ENCODE measurements around the gene VEGFD.

VEGFD gene

DNA sequence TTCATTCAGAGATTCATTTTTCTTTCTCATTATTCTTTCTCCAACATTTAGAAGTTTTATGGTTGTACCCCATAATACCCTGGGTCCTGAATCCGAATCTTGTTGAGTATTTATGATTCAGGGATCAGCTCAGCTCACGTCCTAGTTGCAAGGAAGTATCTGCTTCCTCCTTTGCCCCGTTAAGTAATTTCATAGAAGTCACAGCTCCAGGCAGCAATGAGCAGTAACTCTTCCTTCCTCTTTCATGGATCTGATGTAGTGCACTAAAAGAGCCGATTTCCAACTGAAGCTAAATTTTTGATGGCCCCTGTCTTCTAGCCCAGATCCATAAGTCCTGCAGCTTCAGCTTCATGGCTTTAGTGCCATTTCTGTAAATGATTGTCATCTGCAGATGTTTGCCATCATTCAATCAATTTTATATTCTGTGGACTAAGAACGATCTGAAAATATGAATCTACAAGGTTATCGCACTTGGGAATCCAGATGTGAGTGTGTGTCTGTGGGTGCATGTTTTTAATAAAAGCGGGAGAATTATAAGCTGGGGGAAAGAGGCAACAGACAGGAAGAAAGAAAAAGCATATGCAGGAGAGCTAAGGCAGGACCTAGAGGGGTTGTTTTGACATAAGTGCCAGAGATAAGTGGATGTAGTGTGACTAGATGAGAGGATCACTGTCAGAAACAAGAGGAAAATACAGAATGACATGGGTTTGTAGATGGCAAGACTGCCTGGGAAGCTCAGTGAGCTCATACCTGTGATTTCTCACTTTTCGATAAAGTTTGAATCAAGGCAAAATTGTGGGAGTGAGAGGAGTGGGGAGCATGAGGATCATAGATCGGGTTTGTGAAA is 17.5 kb downstream of the VEGFD start:
- no peak for DNase-seq (ENCODE audit: low read depth, low spot score)
- WGBS (ENCODE audit: insufficient coverage, insufficient read length), result no CpG with 5 or more reads among the region's 9 CpGs

GRCh38 chrX:15359701-15360100 is 24.5 kb downstream of the VEGFD start:
- DNase-seq (ENCODE audit: low read depth, low spot score), result no peak
- WGBS (ENCODE audit: insufficient coverage, insufficient read length), result no CpG with 5 or more reads among the region's 2 CpGs
- Histone ChIP-seq H3K36me3 (ENCODE audit: control insufficient read depth, insufficient read depth, low read length) (no peaks in the 10 kb centered on the region), H3K9me3 (ENCODE audit: control insufficient read depth, insufficient read depth, low read length) (no peaks in the 10 kb centered on the region), H3K4me1 (ENCODE audit: control insufficient read depth, insufficient read depth, low read length) (no peaks in the 10 kb centered on the region), H3K4me3 (ENCODE audit: low read length) (no peak overlapping the region), H3K27me3 (ENCODE audit: control insufficient read depth, insufficient read depth, low read length) (no peaks in the 10 kb centered on the region), H3K27ac (ENCODE audit: low read length) (no peak overlapping the region)

More for the DNA sequence above, 17.5 kb downstream of the VEGFD start:
- Histone ChIP-seq H3K27me3 (ENCODE audit: control insufficient read depth, insufficient read depth, low read length) (no peaks in the 10 kb centered on the region), H3K36me3 (ENCODE audit: control insufficient read depth, insufficient read depth, low read length) (no peaks in the 10 kb centered on the region), H3K9me3 (ENCODE audit: control insufficient read depth, insufficient read depth, low read length) (no peaks in the 10 kb centered on the region), H3K27ac (ENCODE audit: low read length) (no peak overlapping the region), H3K4me3 (ENCODE audit: low read length) (no peak overlapping the region), H3K4me1 (ENCODE audit: control insufficient read depth, insufficient read depth, low read length) (no peaks in the 10 kb centered on the region)

- WGBS (ENCODE audit: insufficient coverage, insufficient read length), result no CpG with 5 or more reads among the region's 2 CpGs
- H3K27me3 ChIP-seq (ENCODE audit: control insufficient read depth, insufficient read depth, low read length), result no peaks in the 10 kb centered on the region
- H3K9me3 ChIP-seq (ENCODE audit: control insufficient read depth, insufficient read depth, low read length), result no peaks in the 10 kb centered on the region
- H3K4me1 ChIP-seq (ENCODE audit: control insufficient read depth, insufficient read depth, low read length), result no peaks in the 10 kb centered on the region
- no peak overlapping the region for H3K4me3 ChIP-seq (ENCODE audit: low read length)
- H3K36me3 ChIP-seq (ENCODE audit: control insufficient read depth, insufficient read depth, low read length), result no peaks in the 10 kb centered on the region
- no peak for DNase-seq (ENCODE audit: low read depth, low spot score)
- H3K27ac ChIP-seq (ENCODE audit: low read length), result no peak overlapping the region
Measured at GRCh38 chrX:15358533-15358932, 25.7 kb downstream of the VEGFD start.

DNA sequence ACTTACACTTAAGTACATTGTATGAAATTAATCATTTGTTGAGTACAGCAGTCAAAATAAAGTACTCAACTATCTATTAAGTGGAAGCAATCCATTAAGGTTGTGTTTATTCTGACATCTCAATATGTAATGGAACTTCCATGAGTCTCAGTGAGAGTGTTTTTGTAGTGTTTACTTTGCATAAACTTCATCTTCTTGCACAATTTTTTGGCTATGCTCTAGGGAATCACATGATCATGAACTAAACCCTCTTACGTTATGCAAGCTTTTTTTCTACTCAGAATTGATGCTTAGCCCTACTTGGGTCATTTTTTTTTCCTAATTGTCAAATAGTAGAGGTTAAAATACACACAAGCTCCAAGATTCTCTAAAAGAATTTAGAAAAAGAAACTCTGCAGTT is 27.8 kb downstream of the VEGFD start:
- Histone ChIP-seq H3K9me3 (ENCODE audit: control insufficient read depth, insufficient read depth, low read length) (no peaks in the 10 kb centered on the region), H3K36me3 (ENCODE audit: control insufficient read depth, insufficient read depth, low read length) (no peaks in the 10 kb centered on the region), H3K27me3 (ENCODE audit: control insufficient read depth, insufficient read depth, low read length) (no peaks in the 10 kb centered on the region), H3K27ac (ENCODE audit: low read length) (no peak overlapping the region), H3K4me3 (ENCODE audit: low read length) (no peak overlapping the region), H3K4me1 (ENCODE audit: control insufficient read depth, insufficient read depth, low read length) (no peaks in the 10 kb centered on the region)
- no CpG with 5 or more reads among the region's 1 CpG for WGBS (ENCODE audit: insufficient coverage, insufficient read length)
- DNase-seq (ENCODE audit: low read depth, low spot score), result no peak

DNA sequence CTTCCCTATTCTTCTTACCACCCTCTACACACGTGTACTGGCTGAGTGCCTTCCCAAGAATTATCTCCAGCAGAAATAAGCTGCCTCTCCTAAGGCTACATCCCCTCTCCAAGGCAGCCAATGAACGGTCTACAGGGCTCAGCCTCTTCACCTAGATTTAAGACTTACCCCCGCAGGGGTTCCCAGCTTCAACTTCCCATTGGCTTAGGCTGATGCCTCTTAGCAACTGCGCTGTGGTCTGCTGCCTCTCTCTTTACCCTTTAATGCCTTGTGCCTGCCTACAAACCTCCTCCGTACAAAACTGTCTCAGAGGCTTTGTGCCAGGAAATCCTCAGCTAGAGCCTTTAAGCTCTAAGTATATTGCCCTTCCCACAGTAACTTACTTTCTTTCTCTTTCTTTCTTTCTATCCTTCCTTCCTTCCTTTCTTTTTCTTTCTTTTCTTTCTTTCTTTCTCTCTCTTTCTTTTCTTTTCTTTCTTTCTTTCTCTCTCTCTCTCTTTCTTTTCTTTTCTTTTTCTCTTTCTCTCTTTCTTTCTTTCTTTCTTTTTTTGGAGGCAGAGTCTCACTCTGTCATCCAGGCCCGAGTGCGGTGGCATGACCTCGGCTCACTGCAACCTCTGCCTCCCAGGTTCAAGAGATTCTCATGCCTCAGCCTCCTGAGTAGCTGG is 33.8 kb downstream of the VEGFD start:
- DNase-seq (ENCODE audit: low read depth, low spot score), result no peak
- WGBS (ENCODE audit: insufficient coverage, insufficient read length), result no CpG with 5 or more reads among the region's 8 CpGs
- no peaks in the 10 kb centered on the region for H3K4me1 ChIP-seq (ENCODE audit: control insufficient read depth, insufficient read depth, low read length)
- H3K4me3 ChIP-seq (ENCODE audit: low read length), result no peak overlapping the region
- H3K27me3 ChIP-seq (ENCODE audit: control insufficient read depth, insufficient read depth, low read length), result no peaks in the 10 kb centered on the region
- H3K36me3 ChIP-seq (ENCODE audit: control insufficient read depth, insufficient read depth, low read length), result no peaks in the 10 kb centered on the region
- no peak overlapping the region for H3K27ac ChIP-seq (ENCODE audit: low read length)
- H3K9me3 ChIP-seq (ENCODE audit: control insufficient read depth, insufficient read depth, low read length), result no peaks in the 10 kb centered on the region

DNA sequence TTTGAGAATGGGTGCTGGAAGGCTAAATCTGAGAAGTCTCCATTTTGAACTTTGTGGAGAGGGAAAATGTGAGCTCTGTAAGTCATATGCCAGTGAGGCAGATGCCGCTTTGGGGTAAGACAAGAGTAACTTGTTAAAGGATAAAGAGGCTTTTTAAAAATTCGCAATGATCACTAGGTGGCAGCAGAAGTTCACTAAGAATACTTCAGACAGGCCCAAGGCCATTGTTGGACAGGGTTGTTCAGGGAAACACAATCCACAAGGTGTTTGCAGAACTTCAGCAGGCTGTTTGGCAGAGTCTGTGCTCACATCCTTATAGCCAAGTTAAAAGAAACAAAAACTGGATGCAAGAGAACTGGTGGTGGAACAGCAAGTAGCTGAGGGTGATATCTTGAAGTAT is 35.2 kb downstream of the VEGFD start:
- WGBS (ENCODE audit: insufficient coverage, insufficient read length), result no CpG with 5 or more reads among the region's 2 CpGs

DNA sequence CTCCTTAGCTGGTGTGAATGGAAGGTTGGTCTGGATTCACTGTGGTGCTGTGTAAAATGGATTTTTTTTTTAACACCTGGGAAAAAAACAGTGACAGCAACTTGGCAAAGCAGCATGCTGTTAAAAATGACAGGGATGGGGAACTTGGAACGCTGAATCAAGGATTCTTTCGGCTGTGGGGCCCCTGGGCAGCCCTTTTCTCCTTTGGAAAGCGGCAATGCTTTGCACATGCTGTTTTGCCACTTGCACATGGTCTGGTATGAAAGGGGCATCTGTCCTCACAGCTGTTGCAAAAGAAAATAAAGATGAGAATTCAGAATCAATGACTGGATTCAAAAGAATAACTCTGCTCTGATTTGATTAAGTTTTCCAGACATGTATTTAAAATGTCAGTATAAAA is 38.2 kb downstream of the VEGFD start:
- Histone ChIP-seq H3K4me3 (ENCODE audit: low read length) (no peak overlapping the region), H3K27me3 (ENCODE audit: control insufficient read depth, insufficient read depth, low read length) (no peaks in the 10 kb centered on the region), H3K4me1 (ENCODE audit: control insufficient read depth, insufficient read depth, low read length) (no peaks in the 10 kb centered on the region), H3K36me3 (ENCODE audit: control insufficient read depth, insufficient read depth, low read length) (no peaks in the 10 kb centered on the region), H3K9me3 (ENCODE audit: control insufficient read depth, insufficient read depth, low read length) (no peaks in the 10 kb centered on the region), H3K27ac (ENCODE audit: low read length) (no peak overlapping the region)
- no CpG with 5 or more reads among the region's 3 CpGs for WGBS (ENCODE audit: insufficient coverage, insufficient read length)
- DNase-seq (ENCODE audit: low read depth, low spot score), result no peak

More for the DNA sequence above, 35.2 kb downstream of the VEGFD start:
- no peaks in the 10 kb centered on the region for H3K36me3 ChIP-seq (ENCODE audit: control insufficient read depth, insufficient read depth, low read length)
- H3K4me1 ChIP-seq (ENCODE audit: control insufficient read depth, insufficient read depth, low read length), result no peaks in the 10 kb centered on the region
- no peak overlapping the region for H3K27ac ChIP-seq (ENCODE audit: low read length)
- no peaks in the 10 kb centered on the region for H3K27me3 ChIP-seq (ENCODE audit: control insufficient read depth, insufficient read depth, low read length)
- H3K9me3 ChIP-seq (ENCODE audit: control insufficient read depth, insufficient read depth, low read length), result no peaks in the 10 kb centered on the region
- no peak overlapping the region for H3K4me3 ChIP-seq (ENCODE audit: low read length)
- no peak for DNase-seq (ENCODE audit: low read depth, low spot score)

GRCh38 chrX:15344106-15344505 is 40.1 kb downstream of the VEGFD start:
- DNase-seq (ENCODE audit: low read depth, low spot score), result no peak
- Histone ChIP-seq H3K9me3 (ENCODE audit: control insufficient read depth, insufficient read depth, low read length) (no peaks in the 10 kb centered on the region), H3K4me3 (ENCODE audit: low read length) (no peak overlapping the region), H3K27me3 (ENCODE audit: control insufficient read depth, insufficient read depth, low read length) (no peaks in the 10 kb centered on the region), H3K27ac (ENCODE audit: low read length) (no peak overlapping the region), H3K36me3 (ENCODE audit: control insufficient read depth, insufficient read depth, low read length) (no peaks in the 10 kb centered on the region), H3K4me1 (ENCODE audit: control insufficient read depth, insufficient read depth, low read length) (no peaks in the 10 kb centered on the region)

DNA sequence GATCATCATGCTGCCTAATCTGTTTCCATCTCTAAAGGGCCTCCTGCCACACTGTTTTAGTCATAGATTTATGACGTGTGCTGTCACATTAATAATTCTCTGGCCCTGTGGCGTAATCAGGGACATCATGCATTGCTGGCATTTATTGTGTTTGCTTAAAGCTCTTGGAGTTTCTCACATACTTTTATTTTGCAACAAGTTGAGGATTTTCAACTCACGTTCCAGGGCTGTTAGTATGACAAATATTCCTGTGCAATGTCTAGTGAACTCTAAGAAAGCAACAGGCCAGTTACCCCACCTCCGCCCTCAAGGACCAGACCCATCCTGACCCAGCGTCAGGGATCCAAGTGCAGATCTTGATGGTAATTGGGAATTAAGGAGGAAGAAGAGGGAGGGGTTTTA is 41.1 kb downstream of the VEGFD start:
- no peaks in the 10 kb centered on the region for H3K27me3 ChIP-seq (ENCODE audit: control insufficient read depth, insufficient read depth, low read length)
- H3K36me3 ChIP-seq (ENCODE audit: control insufficient read depth, insufficient read depth, low read length), result no peaks in the 10 kb centered on the region
- H3K27ac ChIP-seq (ENCODE audit: low read length), result no peak overlapping the region
- no CpG with 5 or more reads among the region's 5 CpGs for WGBS (ENCODE audit: insufficient coverage, insufficient read length)
- H3K4me3 ChIP-seq (ENCODE audit: low read length), result no peak overlapping the region
- DNase-seq (ENCODE audit: low read depth, low spot score), result no peak
- no peaks in the 10 kb centered on the region for H3K4me1 ChIP-seq (ENCODE audit: control insufficient read depth, insufficient read depth, low read length)
- H3K9me3 ChIP-seq (ENCODE audit: control insufficient read depth, insufficient read depth, low read length), result no peaks in the 10 kb centered on the region

GRCh38 chrX:15340867-15341266 is 43.3 kb downstream of the VEGFD start:
- no CpG with 5 or more reads among the region's 2 CpGs for WGBS (ENCODE audit: insufficient coverage, insufficient read length)
- Histone ChIP-seq H3K36me3 (ENCODE audit: control insufficient read depth, insufficient read depth, low read length) (no peaks in the 10 kb centered on the region), H3K27me3 (ENCODE audit: control insufficient read depth, insufficient read depth, low read length) (no peaks in the 10 kb centered on the region), H3K4me1 (ENCODE audit: control insufficient read depth, insufficient read depth, low read length) (no peaks in the 10 kb centered on the region), H3K9me3 (ENCODE audit: control insufficient read depth, insufficient read depth, low read length) (no peaks in the 10 kb centered on the region), H3K27ac (ENCODE audit: low read length) (no peak overlapping the region), H3K4me3 (ENCODE audit: low read length) (no peak overlapping the region)
- no peak for DNase-seq (ENCODE audit: low read depth, low spot score)
